GM19438 (cell line): ENCODE results near the gene DICER1.
"Not testable (repeated sequence)": the region's sequence is repeated elsewhere in the genome, so short reads cannot be mapped to it uniquely, and the experiment has no call there.

ENCODE experiments used
- ATAC-seq: cut with Tn5 transposase; IDR thresholded peaks from one replicate; pipeline ENCODE4 v1.9.1; 2021; ENCODE audit warnings: low read depth; ENCODE audit not compliant: unreplicated experiment

The DICER1 gene, protein sequence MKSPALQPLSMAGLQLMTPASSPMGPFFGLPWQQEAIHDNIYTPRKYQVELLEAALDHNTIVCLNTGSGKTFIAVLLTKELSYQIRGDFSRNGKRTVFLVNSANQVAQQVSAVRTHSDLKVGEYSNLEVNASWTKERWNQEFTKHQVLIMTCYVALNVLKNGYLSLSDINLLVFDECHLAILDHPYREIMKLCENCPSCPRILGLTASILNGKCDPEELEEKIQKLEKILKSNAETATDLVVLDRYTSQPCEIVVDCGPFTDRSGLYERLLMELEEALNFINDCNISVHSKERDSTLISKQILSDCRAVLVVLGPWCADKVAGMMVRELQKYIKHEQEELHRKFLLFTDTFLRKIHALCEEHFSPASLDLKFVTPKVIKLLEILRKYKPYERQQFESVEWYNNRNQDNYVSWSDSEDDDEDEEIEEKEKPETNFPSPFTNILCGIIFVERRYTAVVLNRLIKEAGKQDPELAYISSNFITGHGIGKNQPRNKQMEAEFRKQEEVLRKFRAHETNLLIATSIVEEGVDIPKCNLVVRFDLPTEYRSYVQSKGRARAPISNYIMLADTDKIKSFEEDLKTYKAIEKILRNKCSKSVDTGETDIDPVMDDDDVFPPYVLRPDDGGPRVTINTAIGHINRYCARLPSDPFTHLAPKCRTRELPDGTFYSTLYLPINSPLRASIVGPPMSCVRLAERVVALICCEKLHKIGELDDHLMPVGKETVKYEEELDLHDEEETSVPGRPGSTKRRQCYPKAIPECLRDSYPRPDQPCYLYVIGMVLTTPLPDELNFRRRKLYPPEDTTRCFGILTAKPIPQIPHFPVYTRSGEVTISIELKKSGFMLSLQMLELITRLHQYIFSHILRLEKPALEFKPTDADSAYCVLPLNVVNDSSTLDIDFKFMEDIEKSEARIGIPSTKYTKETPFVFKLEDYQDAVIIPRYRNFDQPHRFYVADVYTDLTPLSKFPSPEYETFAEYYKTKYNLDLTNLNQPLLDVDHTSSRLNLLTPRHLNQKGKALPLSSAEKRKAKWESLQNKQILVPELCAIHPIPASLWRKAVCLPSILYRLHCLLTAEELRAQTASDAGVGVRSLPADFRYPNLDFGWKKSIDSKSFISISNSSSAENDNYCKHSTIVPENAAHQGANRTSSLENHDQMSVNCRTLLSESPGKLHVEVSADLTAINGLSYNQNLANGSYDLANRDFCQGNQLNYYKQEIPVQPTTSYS (N-terminal part only)

DNA sequence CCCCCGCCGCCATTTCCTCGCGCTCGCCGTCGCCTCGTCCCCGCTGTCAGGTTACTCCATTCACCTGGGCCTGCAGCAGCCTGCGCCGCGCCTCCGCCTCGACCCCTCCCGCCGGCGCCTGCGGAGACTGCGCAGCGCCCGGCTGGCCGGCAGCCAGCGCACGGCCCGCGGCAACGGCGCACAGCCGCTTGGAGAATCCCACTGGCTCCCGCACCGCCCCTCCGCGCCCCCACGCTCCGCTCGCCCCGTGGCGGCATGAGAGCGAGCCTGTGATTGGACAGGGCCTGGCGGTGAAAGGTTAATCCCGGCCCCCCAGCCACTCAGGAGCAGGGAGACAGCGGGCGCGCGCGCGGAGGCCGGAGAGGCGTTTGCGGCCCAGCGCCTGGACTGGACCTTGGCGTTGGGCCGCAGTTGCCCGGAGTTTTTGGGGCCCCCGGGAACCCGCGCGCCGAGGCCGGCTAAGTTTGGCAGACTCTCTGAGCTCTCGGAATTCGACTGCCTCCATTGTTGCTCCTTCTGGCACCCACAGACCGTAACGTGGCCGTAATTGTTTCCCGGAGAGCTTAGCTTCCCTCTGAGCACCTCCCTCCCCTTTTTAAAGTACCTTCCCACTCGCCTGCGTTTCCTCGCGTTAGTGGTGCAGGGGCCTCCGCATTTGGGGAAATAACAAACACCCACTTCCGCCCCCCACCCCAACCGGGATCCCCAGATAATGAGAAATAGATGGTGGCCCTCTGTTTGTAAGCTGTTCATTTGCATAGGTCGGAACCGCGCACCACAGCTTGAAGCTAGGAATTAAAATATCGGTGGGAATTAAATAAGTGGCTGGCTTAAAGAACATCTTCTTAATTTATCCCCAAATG, at the start of gene DICER1:
TSS of gene DICER1 (minus strand) at position 203 of the 863 bp plus-strand sequence. CDS start 24,071 bp downstream, outside the sequence.
- ATAC-seq = peak; percentile 65

DNA sequence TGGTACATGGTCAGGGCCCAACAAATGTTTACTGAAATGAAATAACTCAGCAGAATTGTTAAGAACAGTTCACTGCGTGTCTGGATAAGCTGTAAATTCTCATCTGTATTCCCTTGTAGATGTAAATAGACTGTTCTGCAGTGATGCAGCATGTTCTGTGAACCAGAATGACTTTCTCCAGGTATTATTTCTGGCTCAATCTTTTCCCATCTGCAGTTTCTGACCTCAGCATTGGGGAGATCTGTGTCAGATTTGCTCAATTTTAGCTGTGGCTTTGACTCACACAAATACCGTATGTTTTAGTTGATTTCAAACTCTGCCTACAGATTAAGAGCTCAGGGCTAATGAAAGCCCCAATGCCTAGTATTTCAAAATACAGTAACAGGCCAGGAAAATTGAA, 49.2 kb upstream of the DICER1 start:
- ATAC-seq = no peak

DNA sequence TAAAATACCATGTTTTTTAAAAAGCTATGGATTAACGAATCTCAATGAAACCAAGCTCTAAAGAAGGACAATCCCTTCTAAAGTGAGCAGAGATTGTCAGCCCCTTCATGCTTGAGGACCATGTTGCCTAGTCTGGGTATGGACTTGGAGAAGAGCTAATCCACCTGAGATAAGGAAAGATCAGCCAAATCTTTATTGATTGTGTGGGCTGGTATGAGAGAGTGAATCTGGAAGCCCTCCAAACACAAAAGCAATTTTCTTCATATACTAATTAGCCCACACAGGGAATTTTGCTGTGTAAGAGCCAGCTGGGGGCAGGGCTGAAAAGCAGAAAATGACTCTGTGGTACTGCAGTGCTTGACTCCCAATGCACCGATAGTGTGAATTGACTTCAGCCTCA, 47.4 kb upstream of the DICER1 start:
- ATAC-seq = no peak

DNA sequence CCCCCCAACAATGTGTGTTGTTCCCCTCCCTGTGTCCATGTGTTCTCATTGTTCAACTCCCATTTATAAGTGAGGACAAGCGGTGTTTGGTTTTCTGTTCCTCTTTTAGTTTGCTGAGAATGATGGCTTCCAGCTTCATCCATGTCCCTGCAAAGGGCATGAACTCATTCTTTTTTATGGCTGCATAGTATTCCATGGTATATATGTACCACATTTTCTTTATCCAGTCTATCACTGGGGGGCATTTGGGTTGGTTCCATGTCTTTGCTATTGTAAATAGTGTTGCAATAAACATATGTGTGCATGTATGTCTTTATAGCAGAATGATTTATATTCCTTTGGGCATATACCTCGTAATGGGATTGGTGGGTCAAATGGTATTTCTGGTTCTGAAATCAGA, 44.4 kb upstream of the DICER1 start:
- ATAC-seq = not testable (repeated sequence)

DNA sequence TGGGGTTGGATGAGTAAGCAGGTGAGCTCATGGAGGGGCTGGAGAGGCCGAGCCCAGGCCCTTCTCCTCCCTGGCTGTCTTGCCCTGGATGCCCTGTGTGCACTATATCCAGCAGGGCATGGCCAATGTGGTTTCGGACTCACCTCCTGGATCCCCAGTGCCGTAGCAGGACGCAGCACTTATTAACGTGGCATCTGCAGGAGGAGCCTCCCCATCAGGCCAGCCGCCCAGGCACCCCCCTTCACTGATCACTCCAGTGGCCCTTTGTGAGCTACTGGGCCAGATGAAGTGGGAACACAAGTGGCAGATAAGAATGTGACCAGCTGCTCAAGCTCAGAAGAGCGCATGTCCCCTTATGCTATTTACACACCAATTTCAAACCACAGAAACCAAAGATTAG, 43.1 kb upstream of the DICER1 start:
- ATAC-seq = no peak

DNA sequence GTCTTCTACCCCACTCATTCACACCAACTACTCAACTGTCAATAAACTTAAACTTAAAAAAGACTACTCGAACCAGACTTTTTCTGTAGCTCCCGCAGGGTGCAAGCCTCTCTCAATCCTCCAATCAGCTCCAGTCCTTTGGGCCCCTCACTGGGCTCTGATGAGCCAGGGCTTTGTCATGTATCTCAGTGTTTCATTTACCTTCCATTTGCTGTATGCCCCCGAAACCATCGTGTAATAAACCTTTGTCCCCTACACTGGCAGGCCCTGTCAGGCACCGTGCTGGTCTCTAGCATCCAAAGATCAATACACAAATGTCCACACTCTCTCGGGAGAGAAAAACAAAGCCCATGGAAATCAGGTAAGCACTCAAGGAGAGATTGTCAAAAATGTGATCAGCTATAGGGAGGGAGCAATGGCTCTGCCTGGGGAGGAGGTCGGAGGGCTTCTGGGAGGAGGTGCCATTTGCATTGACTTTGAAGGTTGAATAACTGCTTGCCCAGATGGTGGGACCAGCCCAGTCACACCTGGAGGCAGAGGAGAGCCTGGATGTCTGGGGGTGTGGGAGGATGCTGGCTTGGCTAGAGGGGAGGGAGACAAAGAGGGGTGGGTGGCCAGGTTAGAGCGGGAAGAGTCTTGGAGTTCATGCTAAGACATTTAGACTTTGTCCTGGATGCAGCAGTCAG, 42.1 kb upstream of the DICER1 start:
- no peak for ATAC-seq

DNA sequence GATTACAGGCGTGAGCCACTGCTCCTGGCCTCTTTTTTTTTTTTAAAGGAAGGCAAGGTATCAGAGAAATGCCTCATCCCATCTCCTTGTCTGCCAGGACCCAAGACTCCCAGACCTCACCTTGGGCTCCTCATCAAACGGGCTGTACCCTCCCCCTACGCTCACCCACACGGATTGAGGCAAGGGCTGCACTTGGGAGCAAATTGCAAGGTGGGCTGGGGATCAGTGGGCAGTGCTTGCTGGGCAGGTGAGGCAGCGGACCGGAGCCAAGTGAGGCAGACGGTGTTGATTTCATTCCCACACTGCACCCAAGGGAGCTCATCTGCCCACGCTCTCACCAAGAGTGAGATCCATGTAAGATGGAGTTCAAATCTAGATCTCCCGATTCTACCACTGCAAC, 41.0 kb upstream of the DICER1 start:
- ATAC-seq = no peak

DNA sequence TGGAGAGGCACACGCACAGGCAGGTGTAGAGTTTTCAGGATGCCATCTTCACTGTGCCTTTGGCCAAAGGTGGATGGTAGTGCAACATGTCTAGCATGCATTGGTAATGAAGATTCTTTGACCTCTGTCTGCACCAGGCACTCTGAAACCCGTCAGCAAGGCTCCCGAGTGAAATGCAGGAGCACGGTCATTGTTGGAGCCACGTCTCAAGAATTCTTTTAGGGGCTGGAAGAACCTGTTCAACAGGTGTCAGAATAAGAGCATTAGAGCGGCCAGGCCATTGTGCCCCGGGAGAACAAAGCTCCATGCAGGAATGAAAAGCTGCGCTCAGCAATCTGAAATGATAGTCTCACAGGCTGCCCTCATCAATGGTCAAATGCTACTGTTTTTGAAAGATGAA, 40.2 kb upstream of the DICER1 start:
- ATAC-seq = no peak

DNA sequence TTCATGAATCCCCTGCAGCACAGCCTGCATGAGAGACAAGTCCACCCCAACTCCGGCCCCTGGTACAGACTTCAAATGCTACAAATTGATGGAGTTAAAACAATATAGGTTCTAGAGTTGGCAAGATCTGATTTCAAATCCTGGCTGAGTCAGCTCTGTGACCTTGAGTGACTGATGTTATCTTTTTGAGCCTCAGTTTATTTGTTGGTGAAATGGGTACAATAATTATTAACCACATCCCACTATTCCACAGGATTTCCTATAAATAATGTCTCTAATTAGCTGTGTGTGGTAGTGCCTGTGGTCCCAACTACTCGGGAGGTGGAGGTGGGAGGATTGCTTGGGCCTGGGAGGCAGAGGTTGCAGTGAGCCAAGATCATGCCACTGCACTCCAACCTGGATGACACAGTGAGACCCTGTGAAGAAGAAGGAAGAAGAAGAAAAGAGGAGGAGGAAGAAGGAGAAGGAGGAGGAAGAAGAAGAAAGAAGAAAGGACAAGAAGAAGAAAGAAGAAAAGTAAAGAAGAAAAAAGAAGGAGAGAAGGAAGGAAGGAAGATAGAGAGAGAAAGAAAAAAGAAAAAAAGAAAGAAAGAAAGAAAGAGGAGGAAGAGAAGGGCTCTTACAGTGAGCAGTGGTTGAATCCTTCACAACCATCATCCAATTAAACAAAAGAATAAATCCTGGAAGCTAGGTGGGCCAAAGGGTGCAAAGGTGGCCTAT, 39.7 kb upstream of the DICER1 start:
- ATAC-seq = no peak

DNA sequence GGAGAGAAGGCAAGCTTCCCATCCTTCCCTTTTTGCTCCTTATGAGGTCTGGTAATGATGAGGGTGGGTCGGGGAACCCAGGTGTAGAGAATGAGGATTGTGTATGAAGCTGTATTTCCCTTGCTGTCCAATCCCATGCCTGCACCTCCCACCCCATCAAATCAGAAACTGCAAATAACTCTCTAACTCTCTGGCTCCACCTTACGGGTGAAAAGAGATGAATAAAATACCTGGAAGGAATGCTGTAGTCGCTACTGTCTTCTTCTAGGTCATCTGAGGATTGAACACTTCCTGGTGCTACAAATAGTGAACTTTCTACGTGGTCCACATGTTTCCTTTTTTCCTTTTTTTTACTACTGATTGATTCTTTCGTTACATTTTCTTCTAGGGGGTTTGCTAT, 38.9 kb upstream of the DICER1 start:
- no peak for ATAC-seq

DNA sequence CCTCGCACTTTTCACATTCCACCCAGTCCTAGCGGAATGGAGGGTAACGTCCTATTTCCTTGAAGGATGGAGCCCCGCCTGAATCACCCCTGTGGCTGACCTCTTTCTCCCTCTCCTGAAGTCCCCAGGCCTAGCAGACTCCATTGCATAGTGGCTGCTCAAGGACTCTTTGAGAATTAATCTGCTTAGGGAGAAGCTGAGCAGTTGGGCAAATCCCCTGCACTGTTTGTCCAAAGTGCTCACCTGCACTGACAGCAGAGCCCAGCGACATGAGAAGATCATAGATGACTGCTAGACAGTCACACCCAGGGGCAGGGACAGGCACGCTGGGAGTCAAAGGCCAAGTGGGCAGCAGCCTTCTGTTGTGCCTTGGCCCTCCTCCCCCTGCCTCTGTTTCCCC, 37.7 kb upstream of the DICER1 start:
- ATAC-seq = no peak

DNA sequence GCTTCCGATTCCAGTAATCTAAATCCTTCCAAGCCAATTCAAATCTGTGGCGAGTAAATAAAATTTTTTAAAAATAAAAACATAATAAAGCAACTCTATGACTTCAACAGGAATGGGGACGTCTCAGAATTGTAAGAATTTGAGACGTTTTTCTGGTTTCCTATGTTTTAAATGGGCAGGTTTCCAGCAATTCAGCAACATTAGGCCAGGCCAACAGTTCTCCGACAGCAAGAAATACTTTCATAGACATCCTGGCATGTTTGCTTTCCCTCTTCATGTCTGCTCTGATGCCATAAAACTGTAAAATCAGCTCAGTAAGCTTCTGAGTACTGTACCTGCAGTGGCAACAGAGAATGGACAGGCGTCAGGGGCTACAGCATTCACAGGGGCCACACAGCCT, 35.8 kb upstream of the DICER1 start:
- ATAC-seq = no peak

DNA sequence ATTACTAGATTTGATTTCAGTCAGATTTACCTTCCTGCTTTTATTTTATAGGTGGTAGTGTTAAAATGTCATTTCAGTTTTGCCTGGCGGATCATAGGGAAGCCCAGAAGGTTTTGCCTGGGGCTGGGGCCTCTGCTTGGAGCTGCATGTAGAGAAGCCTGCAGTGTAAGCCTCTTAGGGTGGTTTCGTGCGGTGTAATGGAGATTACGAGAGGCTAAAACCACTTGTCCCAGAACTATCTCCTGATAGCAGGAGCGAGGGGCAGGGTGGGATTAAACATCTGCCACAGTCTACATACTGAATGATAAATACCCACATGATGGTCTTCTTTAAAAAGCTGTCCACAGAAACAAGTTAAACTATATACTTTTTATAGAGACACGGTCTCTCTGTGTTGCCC, 35.0 kb upstream of the DICER1 start:
- ATAC-seq = no peak

DNA sequence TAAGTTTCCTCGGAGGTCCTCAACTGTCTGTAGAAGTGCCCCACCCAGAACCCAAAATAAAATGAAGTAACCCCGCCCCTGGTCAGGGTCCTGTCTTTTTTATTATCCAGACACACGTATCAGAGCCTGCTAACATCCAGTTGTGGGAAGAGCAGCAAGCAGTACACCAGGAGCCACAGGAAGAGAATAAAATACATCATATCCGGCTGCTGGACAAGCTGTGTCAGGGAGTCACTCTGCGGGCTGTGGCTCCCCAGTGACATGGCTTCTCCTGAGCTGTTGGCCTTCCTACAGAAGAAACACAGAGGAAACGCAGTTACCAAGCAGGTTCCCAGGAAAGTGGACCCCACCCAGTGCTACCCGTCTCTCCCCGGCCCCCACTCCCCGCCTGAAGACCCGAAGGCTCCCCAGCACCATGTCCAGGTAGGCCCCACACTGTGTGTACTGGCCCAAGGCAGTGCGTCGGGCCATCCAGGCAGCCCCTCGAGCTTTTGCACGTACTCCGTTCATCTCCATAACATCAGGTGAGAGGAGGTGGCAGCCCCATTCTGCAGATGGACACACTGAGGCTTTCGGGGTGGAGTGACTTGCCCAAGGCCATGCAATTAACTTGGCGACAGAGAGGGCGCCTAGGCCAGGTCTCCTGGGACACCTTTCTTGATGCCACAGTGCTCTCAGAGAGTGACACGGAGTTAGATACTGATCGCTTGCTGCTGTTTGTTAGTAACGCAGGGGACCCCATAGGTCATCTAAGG, 34.3 kb upstream of the DICER1 start:
- ATAC-seq = no peak

DNA sequence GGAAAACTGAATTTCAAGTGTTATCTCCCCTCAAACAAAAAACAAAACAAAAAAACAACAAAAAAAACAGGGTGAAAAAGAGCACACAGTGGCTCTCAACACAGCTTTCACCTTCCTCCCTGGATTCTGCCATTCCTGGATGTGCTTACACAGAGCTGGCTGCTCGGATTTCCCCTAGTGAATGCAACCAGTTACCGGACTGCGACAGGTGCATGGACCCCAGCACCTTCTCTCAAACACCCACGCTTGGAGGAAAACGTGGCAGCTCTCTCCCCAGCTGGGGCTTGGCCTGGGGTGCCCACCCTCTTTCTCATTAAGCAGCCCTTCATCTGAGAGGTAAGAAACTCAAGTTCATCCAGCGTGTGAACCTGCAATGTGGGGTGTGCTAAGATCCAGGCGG, 33.5 kb upstream of the DICER1 start:
- ATAC-seq = no peak

DNA sequence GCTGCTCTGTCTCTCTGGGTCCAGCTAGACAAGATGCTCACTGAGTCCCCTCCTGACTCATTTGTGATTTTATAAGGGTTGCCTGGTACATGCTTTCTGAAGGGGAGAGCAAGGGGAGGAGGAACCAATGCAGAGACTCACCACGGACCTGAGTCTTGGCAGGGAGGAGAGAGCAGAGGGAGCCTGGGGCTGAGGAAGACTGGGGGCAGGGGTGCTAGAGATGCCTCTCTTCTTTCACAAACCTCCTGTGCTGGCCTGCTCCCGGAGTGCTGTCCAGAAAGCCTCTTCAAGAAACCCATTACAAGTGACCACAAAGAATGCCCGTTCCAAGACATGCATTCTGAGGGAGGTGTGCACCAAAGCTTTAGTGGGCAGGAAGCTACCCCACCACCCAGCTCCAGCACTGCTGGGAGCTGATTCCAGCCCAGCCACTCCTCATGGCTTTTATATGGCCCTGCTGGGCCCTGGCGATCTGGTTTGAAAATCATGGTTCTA, 33.1 kb upstream of the DICER1 start:
- no peak for ATAC-seq

DNA sequence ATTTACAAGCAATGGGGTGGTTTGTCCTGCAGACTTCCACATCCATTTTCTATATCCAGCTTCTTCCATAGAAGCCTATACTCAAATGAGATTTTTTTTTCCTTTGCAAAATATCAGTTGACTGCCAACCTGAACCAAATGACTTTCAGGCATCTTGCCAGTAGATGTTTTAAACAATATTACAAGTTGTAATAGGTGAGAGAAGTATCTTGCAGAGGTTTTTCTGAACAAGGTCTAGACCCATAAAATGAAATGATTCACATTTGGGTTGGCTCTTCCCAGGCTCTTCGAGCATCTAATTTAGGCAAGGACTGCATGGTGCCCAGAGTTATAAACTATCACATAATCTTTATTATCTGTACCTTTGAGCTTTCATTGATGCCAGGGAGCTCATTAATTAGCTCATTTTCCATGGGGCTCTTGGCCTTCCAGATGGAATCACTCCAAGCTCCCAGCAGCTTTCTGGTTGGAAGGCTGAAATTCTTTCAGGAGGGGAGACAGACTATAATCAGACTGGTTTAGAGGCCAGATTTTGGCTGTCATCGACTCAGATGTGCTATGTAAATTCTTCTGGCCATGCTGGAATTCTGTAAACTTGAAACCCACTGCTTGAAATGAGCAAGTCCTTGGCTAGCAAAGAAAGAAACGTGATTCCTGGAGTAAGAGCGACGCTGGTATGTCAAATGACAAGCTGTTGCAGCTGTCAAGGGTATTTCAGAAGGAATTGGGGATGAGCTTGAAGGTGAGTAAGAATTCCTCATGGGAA, 32.2 kb upstream of the DICER1 start:
- no peak for ATAC-seq
